HG02678 (cell line): ENCODE measurements around the gene COPE.

Experiments used
- ATAC-seq: cut with Tn5 transposase; IDR thresholded peaks from one replicate; pipeline ENCODE4 v1.9.1; 2021; ENCODE audit warnings: mild to moderate bottlenecking, moderate library complexity; ENCODE audit not compliant: unreplicated experiment

COPE gene

GRCh38 chr19:18868380-18869022 lies 50.7 kb downstream of the COPE start:
- no peak for ATAC-seq

GRCh38 chr19:18867751-18868150 lies 51.4 kb downstream of the COPE start:
- ATAC-seq, result no peak

GRCh38 chr19:18867199-18867598 lies 52.0 kb downstream of the COPE start:
- ATAC-seq, result no peak

GRCh38 chr19:18866800-18867123 lies 52.4 kb downstream of the COPE start:
- ATAC-seq, result no peak

GRCh38 chr19:18865973-18866799 lies 53.0 kb downstream of the COPE start:
- ATAC-seq, result no peak

GRCh38 chr19:18865106-18865972 lies 53.8 kb downstream of the COPE start:
- no peak for ATAC-seq

GRCh38 chr19:18863843-18864362 lies 55.3 kb downstream of the COPE start:
- no peak for ATAC-seq

- ATAC-seq, result no peak
Measured at GRCh38 chr19:18862976-18863842, 56.0 kb downstream of the COPE start.

GRCh38 chr19:18861917-18862316 lies 57.3 kb downstream of the COPE start:
- ATAC-seq, result no peak

GRCh38 chr19:18861235-18861634 lies 58.0 kb downstream of the COPE start:
- no peak for ATAC-seq

GRCh38 chr19:18860725-18861124 lies 58.5 kb downstream of the COPE start:
- no peak for ATAC-seq

GRCh38 chr19:18860302-18860700 lies 58.9 kb downstream of the COPE start:
- no peak for ATAC-seq

GRCh38 chr19:18859676-18860301 lies 59.4 kb downstream of the COPE start:
- no peak for ATAC-seq

GRCh38 chr19:18858906-18859646 lies 60.1 kb downstream of the COPE start:
- ATAC-seq, result no peak

GRCh38 chr19:18857223-18857622 lies 62.0 kb downstream of the COPE start:
- no peak for ATAC-seq

- no peak for ATAC-seq
Measured at GRCh38 chr19:18856385-18857126, 62.6 kb downstream of the COPE start.

- ATAC-seq, result no peak
Measured at GRCh38 chr19:18855647-18856384, 63.4 kb downstream of the COPE start.

GRCh38 chr19:18854982-18855381 lies 64.2 kb downstream of the COPE start:
- ATAC-seq, result no peak
